IMR-90 (cell line): ENCODE data around the gene MAGI1. TPM values are rescaled to one million over a fixed set of nuclear protein-coding genes. Genes with fewer than 3 reads are reported as not detected.

Source experiments
- ATAC-seq: fragments of 200-7000 bp; cut with Tn5 transposase; 2 replicates; pipeline ENCODE4 v1.9.1; 2020; ENCODE audit warnings: low read depth, mild to moderate bottlenecking, moderate library complexity
- BruUV-seq: library from RNA; stranded (reverse); fragments of 400-500 nt; replicated peaks from 2 replicates; lab custom pipeline; 2021; lab: Mats Ljungman, UMichigan
- CTCF ChIA-PET: fragments of 300-600 bp; formaldehyde crosslinking; extraction: SDS; loops from one replicate; lab custom pipeline; 2021; ENCODE audit warnings: antibody characterized with exemption; lab: Yijun Ruan, JAX
- POLR2A ChIA-PET: fragments of 300-600 bp; sonication (Branson Sonifier 250); formaldehyde crosslinking; loops from one replicate; lab custom pipeline; 2022; ENCODE audit warnings: antibody characterized with exemption; ENCODE audit not compliant: unreplicated experiment; lab: Charles Lee
- DNase-seq: peaks from one replicate; pipeline ENCODE4 v3.0.0; 2013
- H2AFZ ChIP-seq: replicated peaks from 2 replicates; pipeline ENCODE3; 2013; ENCODE audit warnings: low read length, mild to moderate bottlenecking; ENCODE audit not compliant: poor library complexity
- H2AK5ac ChIP-seq: 2 replicates; pipeline ENCODE4 v1.6.1; 2013; ENCODE audit warnings: low read depth, low read length, inconsistent platforms
- H2AK9ac ChIP-seq: replicated peaks from 2 replicates; pipeline ENCODE3; 2013; ENCODE audit warnings: mild to moderate bottlenecking, low read depth, low read length, moderate library complexity; ENCODE audit not compliant: poor library complexity
- H2BK120ac ChIP-seq: 2 replicates; pipeline ENCODE4 v1.6.1; 2013; ENCODE audit warnings: low read depth, low read length, inconsistent platforms
- H2BK15ac ChIP-seq: 3 replicates; pipeline ENCODE4 v1.6.1; 2013; ENCODE audit warnings: low read depth, low read length, inconsistent platforms
- H2BK20ac ChIP-seq: 2 replicates; pipeline ENCODE4 v1.6.1; 2013; ENCODE audit warnings: low read depth, mild to moderate bottlenecking, inconsistent platforms, low read length, moderate library complexity
- H2BK5ac ChIP-seq: 2 replicates; pipeline ENCODE4 v1.6.1; 2013; ENCODE audit warnings: mild to moderate bottlenecking, low read depth, low read length, inconsistent platforms; ENCODE audit not compliant: poor library complexity, severe bottlenecking
- H3K14ac ChIP-seq: replicated peaks from 2 replicates; pipeline ENCODE4 v1.6.1; 2013; ENCODE audit warnings: low read depth, low read length, inconsistent platforms
- H3K18ac ChIP-seq: 2 replicates; pipeline ENCODE4 v1.6.1; 2013; ENCODE audit warnings: low read depth, low read length, control low read depth
- H3K23ac ChIP-seq: 2 replicates; pipeline ENCODE4 v1.6.1; 2013; ENCODE audit warnings: low read depth, low read length, inconsistent platforms
- H3K27ac ChIP-seq: 2 replicates; pipeline ENCODE4 v1.5.1; 2013; ENCODE audit warnings: mild to moderate bottlenecking, control low read depth, low read length; ENCODE audit not compliant: insufficient read depth
- H3K27me3 ChIP-seq: 2 replicates; pipeline ENCODE4 v1.6.1; 2013; ENCODE audit warnings: low read length; ENCODE audit not compliant: control insufficient read depth, insufficient read depth
- H3K36me3 ChIP-seq: 2 replicates; pipeline ENCODE4 v1.6.1; 2013; ENCODE audit warnings: low read length, mixed read lengths; ENCODE audit not compliant: control insufficient read depth, insufficient read depth
- H3K4ac ChIP-seq: 2 replicates; pipeline ENCODE4 v1.6.1; 2013; ENCODE audit warnings: low read depth, low read length, inconsistent platforms
- H3K4me1 ChIP-seq: 2 replicates; pipeline ENCODE4 v1.6.1; 2013; ENCODE audit warnings: low read length, mixed read lengths; ENCODE audit not compliant: control insufficient read depth, insufficient read depth
- H3K4me2 ChIP-seq: 2 replicates; pipeline ENCODE4 v1.6.1; 2013; ENCODE audit warnings: low read depth, mild to moderate bottlenecking, control low read depth, low read length, moderate library complexity
- H3K4me3 ChIP-seq: 2 replicates; pipeline ENCODE4 v1.5.1; 2013; ENCODE audit warnings: low read depth, mild to moderate bottlenecking, control low read depth, low read length, moderate library complexity; ENCODE audit not compliant: insufficient read depth
- H3K56ac ChIP-seq: 2 replicates; pipeline ENCODE4 v1.6.1; 2013; ENCODE audit warnings: low read length, inconsistent platforms; ENCODE audit not compliant: insufficient read depth; ENCODE audit errors: extremely low read depth
- H3K79me1 ChIP-seq, 2 experiments: 2 replicates each; pipeline ENCODE4 v1.6.1; 2013; ENCODE audit warnings: low read length in 2 of 2, inconsistent platforms in 1 of 2, low read depth in 1 of 2
- H3K9ac ChIP-seq: 2 replicates; pipeline ENCODE4 v1.6.1; 2013; ENCODE audit warnings: low read depth, low read length, control low read depth
- H3K9me1 ChIP-seq: 2 replicates; pipeline ENCODE4 v1.6.1; 2013; ENCODE audit warnings: low read length, inconsistent platforms; ENCODE audit not compliant: insufficient read depth
- H3K9me3 ChIP-seq: 2 replicates; pipeline ENCODE4 v1.6.1; 2013; ENCODE audit warnings: low read length; ENCODE audit not compliant: control insufficient read depth, insufficient read depth
- H4K20me1 ChIP-seq: 2 replicates; pipeline ENCODE4 v1.6.1; 2013; ENCODE audit warnings: low read length, inconsistent platforms; ENCODE audit not compliant: insufficient read depth
- H4K5ac ChIP-seq: 2 replicates; pipeline ENCODE4 v1.6.1; 2013; ENCODE audit warnings: mild to moderate bottlenecking, low read depth, low read length, control low read depth
- H4K8ac ChIP-seq, 2 experiments: 2 replicates each; pipeline ENCODE4 v1.6.1; 2013; ENCODE audit warnings: low read depth in 2 of 2, low read length in 2 of 2, control low read depth in 1 of 2, inconsistent platforms in 1 of 2
- H4K91ac ChIP-seq: 2 replicates; pipeline ENCODE4 v1.6.1; 2013; ENCODE audit warnings: low read depth, low read length, inconsistent platforms; ENCODE audit not compliant: insufficient read depth
- CTCF ChIP-seq: conservative IDR thresholded peaks from 2 replicates; pipeline ENCODE4 v1.5.1; 2012; ENCODE audit warnings: mild to moderate bottlenecking, low read depth, low read length, improper control_type of control experiment
- MAFK ChIP-seq: IDR thresholded peaks from 2 replicates; pipeline ENCODE4 v1.6.1; 2012; ENCODE audit warnings: low read depth, low read length, improper control_type of control experiment
- NFE2L2 ChIP-seq: fragments of 150-350 bp; IDR thresholded peaks from 2 replicates; pipeline ENCODE4 v1.6.1; 2016; ENCODE audit warnings: low read depth, mild to moderate bottlenecking, low read length
- RAD21 ChIP-seq: IDR thresholded peaks from 2 replicates; pipeline ENCODE4 v1.6.1; 2012; ENCODE audit warnings: low read length, improper control_type of control experiment
- USF2 ChIP-seq: fragments of 150-350 bp; IDR thresholded peaks from 2 replicates; pipeline ENCODE4 v1.6.1; 2017; ENCODE audit warnings: mild to moderate bottlenecking, antibody characterized with exemption, low read length, low read depth
- WGBS, 2 experiments: methylation state at CpG; one replicate each; pipeline versions ENCODE4 v1.1.5 to v1.1.7; 2013; ENCODE audit warnings: missing lambda C conversion rate in 2 of 2; ENCODE audit not compliant: insufficient read length in 1 of 2; ENCODE audit errors: extremely low coverage in 2 of 2; 5-methylcytosine and 5-hydroxymethylcytosine counted together
- dilution Hi-C: fragments of 300-500 bp; cut with HindIII; formaldehyde crosslinking; loops from one replicate; pipeline ENCODE4 v1.14.3; 2018; ENCODE audit warnings: low sequenced_read_pairs; ENCODE audit not compliant: unreplicated experiment
- in situ Hi-C: fragments of 300-500 bp; cut with MboI; formaldehyde crosslinking; loops from 3 replicates; pipeline ENCODE4 v1.14.3; 2019; ENCODE audit warnings: low sequenced_read_pairs, inconsistent platforms, mixed read lengths
- intact Hi-C: fragments of 100-400 bp; cut with micrococcal nuclease; formaldehyde crosslinking; loops from 2 replicates; pipeline ENCODE4 v1.10.0; 2022
- polyA plus RNA-seq, 3 experiments: library from polyadenylated mRNA; depleted of rRNA; stranded (reverse); fragments of >200 nt; gene quantifications; 2 replicates each; pipeline ENCODE4 v1.2.3, GENCODE V29; 2012; ENCODE audit warnings: low replicate concordance in 1 of 3
- total RNA-seq: library from RNA; depleted of rRNA; stranded (reverse); fragments of >200 nt; gene quantifications from 2 replicates; pipeline ENCODE4 v1.2.3, GENCODE V29; 2012

Gene MAGI1
- total and polyA plus RNA-seq, 2 of the 4 experiments (the other 2 are of a cell fraction): 14.5 to 24.2 TPM

DNA sequence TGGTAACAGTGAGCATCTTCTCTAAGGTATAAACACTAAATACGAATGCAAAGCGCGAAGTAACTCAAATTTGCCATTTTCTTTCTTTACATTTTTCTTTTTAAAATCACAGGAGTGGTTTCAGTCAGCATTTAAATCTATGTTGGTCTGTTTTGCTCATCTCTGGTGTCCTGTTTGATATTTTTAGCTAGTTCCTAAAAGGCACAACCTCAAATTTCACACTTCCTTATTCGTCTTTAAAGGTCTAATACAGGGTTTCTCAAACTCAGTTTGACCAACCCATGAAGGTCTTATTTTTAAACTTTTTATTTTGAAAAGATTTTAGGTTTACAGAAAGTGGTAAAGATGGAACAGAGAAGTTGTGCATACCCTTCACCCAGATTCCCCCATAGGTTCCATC lies 201.1 kb downstream of the MAGI1 start:
- no peak overlapping the region for H2BK15ac ChIP-seq
- no peak overlapping the region for H3K18ac ChIP-seq
- no peaks in the 10 kb centered on the region for H3K36me3 ChIP-seq
- no peak overlapping the region for H3K9ac ChIP-seq
- H3K56ac ChIP-seq: no peak overlapping the region
- H3K4me3 ChIP-seq: no peak overlapping the region
- no TSS peak for BruUV-seq
- peaks cover 11 to 29% of the 10 kb centered on the region in 2 experiments for H3K79me1 ChIP-seq
- no peak for DNase-seq
- no peak overlapping the region for H4K5ac ChIP-seq
- WGBS, 2 experiments: no CpG with 5 or more reads among the region's 4 CpGs
- H3K27ac ChIP-seq: no peak overlapping the region
- no peak overlapping the region for H2BK5ac ChIP-seq
- 0 out of 2 replicates have a peak, but pooled peaks cover 2% of the 10 kb centered on the region for H3K9me3 ChIP-seq
- H3K4ac ChIP-seq: no peak overlapping the region
- H2BK20ac ChIP-seq: no peak overlapping the region
- dilution Hi-C loops: no loop called here
- no peak overlapping the region for H2AFZ ChIP-seq
- H3K23ac ChIP-seq: no peak overlapping the region
- no peak overlapping the region for H2BK120ac ChIP-seq
- no peak overlapping the region for H3K14ac ChIP-seq
- no peak overlapping the region for H2AK5ac ChIP-seq
- no peak for TF ChIP-seq NFE2L2
- no peak for TF ChIP-seq RAD21
- no peak for TF ChIP-seq USF2
- TF ChIP-seq MAFK: no peak
- no peak for TF ChIP-seq CTCF
- peaks cover 6% of the 10 kb centered on the region; the same call in 1 of the 2 replicates for H3K4me1 ChIP-seq
- ATAC-seq: no peak
- no peak overlapping the region for H3K4me2 ChIP-seq
- no peaks in the 10 kb centered on the region; the same call in 1 of the 2 replicates for H4K20me1 ChIP-seq
- H3K9me1 ChIP-seq: peaks cover 3% of the 10 kb centered on the region; the same call in 1 of the 2 replicates
- in situ Hi-C loops: no loop called here
- CTCF ChIA-PET: no interaction called here
- POLR2A ChIA-PET: no interaction called here
- no peak overlapping the region for H4K8ac ChIP-seq
- no peak overlapping the region for H4K91ac ChIP-seq
- H2AK9ac ChIP-seq: no peak overlapping the region
- H3K27me3 ChIP-seq: no peaks in the 10 kb centered on the region
- intact Hi-C loops: no loop called here
